Measurements from ENCODE around the gene TFPT. TPM values are rescaled to one million over a fixed set of nuclear protein-coding genes. Genes with fewer than 3 reads are reported as not detected.

TFPT gene
- total RNA-seq, 1 experiment from 2014 or later: 26.6 TPM

DNA sequence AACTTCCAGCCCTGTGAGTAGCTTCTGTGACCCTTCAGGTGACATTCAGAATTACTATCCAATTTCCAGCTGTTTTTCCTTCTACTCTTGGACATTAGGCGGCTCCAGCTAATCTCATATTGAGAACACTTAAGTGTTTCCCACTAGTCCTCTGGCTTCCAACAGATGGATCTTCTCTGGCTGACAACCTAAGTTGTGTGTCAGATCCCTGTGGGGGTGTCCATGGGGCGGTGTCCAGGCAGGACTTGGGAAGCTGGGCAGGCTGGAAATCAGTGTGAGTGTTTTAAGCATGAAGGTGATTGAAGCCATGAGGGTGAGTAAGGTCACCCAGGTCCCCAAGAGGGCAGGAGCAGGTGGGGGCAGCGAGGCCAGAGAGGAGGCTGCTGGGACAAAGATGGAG, 32.2 kb upstream of the TFPT start:
- WGBS (ENCODE audit: extremely low coverage, insufficient read length, low lambda C conversion rate): no CpG with 5 or more reads among the region's 3 CpGs
- H3K27ac Mint-ChIP-seq: peak overlapping the region in 1 of 3 experiments; percentile 51; a peak in 2 of 7 replicates
- no peak overlapping the region for H2AFZ ChIP-seq (ENCODE audit: low read length)

More for the DNA sequence above, 32.2 kb upstream of the TFPT start:
- Histone ChIP-seq H4K5ac (ENCODE audit: insufficient read length, low read depth, low read length) (no peak overlapping the region), H3K9me3 (ENCODE audit: control insufficient read depth, low read depth, low read length) (no peaks in the 10 kb centered on the region), H4K91ac (ENCODE audit: insufficient read length, low read depth, low read length) (no peak overlapping the region), H2BK15ac (ENCODE audit: low read depth, low read length) (no peak overlapping the region), H3K27ac (ENCODE audit: insufficient read length, low read depth, low read length) (no peak overlapping the region), H3K79me1 (ENCODE audit: insufficient read depth, low read depth, low read length, poor library complexity, severe bottlenecking) (no peaks in the 10 kb centered on the region), H3K23me2 (ENCODE audit: insufficient read length, low read depth, low read length, poor library complexity, severe bottlenecking) (no peaks in the 10 kb centered on the region), H3K27me3 (ENCODE audit: insufficient read depth, low read length) (no peaks in the 10 kb centered on the region), H3K14ac (ENCODE audit: insufficient read depth, low read length) (no peak overlapping the region), H3T11ph (ENCODE audit: low read length) (no peak overlapping the region), H3K9ac (ENCODE audit: extremely low read depth, insufficient read length, low read length) (no peak overlapping the region), H4K8ac (replicated peaks; ENCODE audit: insufficient read length, low read depth, low read length) (no peak overlapping the region), H2BK120ac (ENCODE audit: low read depth, low read length, poor library complexity, severe bottlenecking) (no peak overlapping the region), H3K79me2 (ENCODE audit: insufficient read depth, low read length) (no peaks in the 10 kb centered on the region; the same call in 1 of the 2 replicates), H3K4ac (ENCODE audit: low read depth, low read length) (no peak overlapping the region), H2BK5ac (ENCODE audit: insufficient read length, low read length) (no peak overlapping the region), H2BK20ac (ENCODE audit: low read depth, low read length, poor library complexity, severe bottlenecking) (no peak overlapping the region), H3K56ac (ENCODE audit: insufficient read length, low read depth, low read length) (no peak overlapping the region), H2BK12ac (ENCODE audit: insufficient read length, low read depth, low read length) (no peak overlapping the region), H3K23ac (ENCODE audit: insufficient read length, low read depth, low read length) (no peak overlapping the region), H2AK5ac (ENCODE audit: insufficient read length, low read length) (no peak overlapping the region), H3K4me2 (ENCODE audit: insufficient read depth, insufficient read length, low read length) (no peak overlapping the region), H4K20me1 (ENCODE audit: control insufficient read depth, insufficient read depth, insufficient read length) (no peaks in the 10 kb centered on the region), H3K18ac (ENCODE audit: insufficient read length, low read depth, low read length) (no peak overlapping the region), H3K4me1 (ENCODE audit: insufficient read depth, low read length) (no peaks in the 10 kb centered on the region)
- TF ChIP-seq, protein P1, sequence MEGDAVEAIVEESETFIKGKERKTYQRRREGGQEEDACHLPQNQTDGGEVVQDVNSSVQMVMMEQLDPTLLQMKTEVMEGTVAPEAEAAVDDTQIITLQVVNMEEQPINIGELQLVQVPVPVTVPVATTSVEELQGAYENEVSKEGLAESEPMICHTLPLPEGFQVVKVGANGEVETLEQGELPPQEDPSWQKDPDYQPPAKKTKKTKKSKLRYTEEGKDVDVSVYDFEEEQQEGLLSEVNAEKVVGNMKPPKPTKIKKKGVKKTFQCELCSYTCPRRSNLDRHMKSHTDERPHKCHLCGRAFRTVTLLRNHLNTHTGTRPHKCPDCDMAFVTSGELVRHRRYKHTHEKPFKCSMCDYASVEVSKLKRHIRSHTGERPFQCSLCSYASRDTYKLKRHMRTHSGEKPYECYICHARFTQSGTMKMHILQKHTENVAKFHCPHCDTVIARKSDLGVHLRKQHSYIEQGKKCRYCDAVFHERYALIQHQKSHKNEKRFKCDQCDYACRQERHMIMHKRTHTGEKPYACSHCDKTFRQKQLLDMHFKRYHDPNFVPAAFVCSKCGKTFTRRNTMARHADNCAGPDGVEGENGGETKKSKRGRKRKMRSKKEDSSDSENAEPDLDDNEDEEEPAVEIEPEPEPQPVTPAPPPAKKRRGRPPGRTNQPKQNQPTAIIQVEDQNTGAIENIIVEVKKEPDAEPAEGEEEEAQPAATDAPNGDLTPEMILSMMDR (conservative IDR thresholded peaks at IDR 0.05): no peak
- no peak for DNase-seq
- no peak overlapping the region for H3K4me3 Mint-ChIP-seq
- H3K36me3 Mint-ChIP-seq (ENCODE audit: insufficient read depth in 1 of 3, low read depth in 3 of 3): peaks cover 70 to 93% (median 91%) of the 10 kb centered on the region in 3 experiments
- peaks cover 1% of the 10 kb centered on the region; the same call in 1 of the 2 replicates for H3K27me3 Mint-ChIP-seq (ENCODE audit: low read depth)
- H3K4me1 Mint-ChIP-seq: no peaks in the 10 kb centered on the region
- H3K9me3 Mint-ChIP-seq: no peaks in the 10 kb centered on the region; a peak in 1 of 5 replicates

All from H9 (cell line).